ENCODE data around the gene SP2.

Gene SP2

DNA sequence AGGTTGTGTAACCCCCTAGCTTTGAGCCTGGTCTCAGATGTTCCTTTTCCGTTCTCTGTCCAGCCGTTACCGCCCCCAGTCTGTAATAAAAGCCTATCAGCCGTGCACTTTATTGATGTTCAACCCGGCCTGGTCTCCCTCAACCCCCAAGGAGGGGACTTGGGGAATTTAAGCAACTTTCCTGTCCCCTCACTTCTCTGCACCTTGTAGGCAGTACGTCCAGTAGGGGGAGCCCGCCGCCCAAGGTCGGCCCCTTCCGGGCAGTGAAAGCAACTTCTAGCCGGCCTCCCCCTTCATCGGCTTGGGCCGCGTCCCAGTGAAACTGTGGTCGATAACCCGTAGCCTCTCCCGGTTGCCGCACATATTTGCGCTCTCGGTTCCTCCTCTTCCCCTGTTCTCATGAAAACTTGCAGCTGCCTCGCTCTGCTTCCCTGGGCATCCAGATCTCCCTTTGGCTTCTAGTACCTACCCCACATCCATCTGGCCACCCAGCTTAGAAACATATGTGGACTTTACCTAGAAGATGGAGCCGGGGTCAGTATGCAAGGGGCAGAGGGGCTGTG is 53.2 kb downstream of the SP2 start:
- peak; percentile 65 for DNase-seq (ENCODE audit: low read depth, low spot score)

DNA sequence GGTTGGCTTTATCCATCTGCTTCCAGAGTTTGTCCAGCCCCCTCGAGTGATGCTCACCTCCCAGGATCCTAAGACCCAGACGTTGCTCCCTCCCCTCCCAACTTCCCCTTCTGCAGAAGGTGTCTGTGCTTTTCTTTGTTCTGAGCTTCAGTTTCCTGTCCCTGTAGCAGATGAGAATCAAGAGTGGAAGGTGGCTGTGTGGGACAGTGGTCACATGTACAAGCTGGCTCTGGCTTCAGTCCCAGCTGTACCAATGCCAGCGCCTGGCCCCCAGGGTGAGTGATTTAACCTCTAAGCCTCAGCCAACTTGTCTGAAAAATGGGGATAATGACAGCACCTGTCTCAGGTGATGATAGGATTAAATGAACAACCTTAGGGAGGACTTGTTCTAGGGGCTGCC is 53.9 kb downstream of the SP2 start:
- DNase-seq (ENCODE audit: low read depth, low spot score): no peak

DNA sequence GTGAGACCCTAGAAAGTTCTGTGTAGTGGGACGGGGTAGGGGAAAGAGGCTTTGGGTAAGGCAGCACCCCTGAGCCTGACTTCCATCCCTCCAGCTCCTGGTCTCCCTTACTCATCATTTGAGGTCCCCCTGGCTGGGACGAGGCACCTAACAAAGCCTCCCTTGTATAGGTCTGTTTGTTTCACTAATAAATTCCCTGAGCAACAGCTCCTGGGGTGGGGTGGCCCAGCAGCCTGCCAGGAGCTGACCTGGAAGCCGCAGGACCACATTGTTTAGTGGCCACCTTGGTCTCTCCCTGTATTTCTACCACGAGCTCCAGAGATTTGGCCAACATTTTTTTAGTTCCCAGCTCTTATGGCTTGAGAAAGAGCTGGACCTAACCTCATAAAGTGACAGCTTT is 54.4 kb downstream of the SP2 start:
- no peak for DNase-seq (ENCODE audit: low read depth, low spot score)

DNA sequence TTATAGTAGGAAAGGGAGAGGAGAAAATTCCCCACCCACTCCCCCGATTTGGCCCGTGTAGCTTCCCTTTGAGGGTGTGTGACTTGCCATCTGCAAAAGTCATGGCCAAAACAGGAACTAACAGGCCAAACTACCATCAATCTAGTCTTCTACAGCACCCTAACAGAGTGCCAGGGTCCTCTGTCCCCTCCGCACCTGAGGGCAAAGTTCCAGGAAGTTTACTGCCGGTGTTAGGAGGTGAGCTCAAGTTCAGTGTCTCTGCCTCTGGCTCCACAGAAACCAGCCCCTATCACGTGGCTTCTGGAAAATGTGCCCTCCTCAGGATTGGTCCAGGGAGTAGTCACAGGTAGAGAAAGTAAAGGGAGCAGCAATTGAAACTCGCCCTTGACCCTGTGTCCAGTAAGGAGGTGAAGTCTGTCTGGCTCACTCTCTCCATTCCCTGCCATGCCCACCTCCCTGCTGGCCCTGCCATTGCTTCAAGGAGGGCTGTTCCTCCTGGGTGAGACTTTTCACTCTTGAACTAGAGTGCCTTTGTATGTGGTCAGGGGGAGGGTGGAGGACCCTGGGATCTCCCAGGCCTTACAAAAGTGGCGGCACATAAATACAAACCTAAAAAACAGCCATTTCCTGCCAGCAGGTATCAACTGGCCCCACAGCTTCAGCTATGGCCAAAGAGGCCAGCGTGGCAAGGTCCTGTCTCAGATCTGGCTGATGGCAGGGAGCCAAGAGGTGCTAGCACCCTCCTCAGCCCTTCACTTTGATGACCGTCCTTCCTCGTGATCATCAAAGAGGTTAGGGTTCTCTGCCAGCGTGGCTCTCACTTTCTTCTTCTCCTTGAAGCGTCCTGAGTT is 56.4 kb downstream of the SP2 start:
- no peak for DNase-seq (ENCODE audit: low read depth, low spot score)

DNA sequence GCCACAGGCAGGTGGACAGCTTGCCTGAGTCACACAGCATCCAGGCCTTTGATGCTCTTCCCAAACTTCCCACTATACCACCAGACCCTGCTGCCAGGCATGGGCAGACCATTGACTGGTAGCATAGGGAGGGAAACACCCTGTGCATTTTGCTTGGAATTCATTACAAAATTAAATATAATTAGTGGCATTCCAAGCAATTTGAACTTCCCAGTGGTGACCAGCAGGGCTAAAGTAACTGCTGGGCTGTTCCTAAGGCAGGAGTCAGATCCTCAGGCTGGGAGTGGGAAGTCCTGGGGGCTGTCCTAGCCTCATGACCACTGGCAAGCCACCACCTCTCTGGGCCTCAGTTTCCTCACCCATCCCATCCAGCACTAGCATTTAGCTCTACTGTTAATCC is 57.9 kb downstream of the SP2 start:
- DNase-seq (ENCODE audit: low read depth, low spot score): no peak

DNA sequence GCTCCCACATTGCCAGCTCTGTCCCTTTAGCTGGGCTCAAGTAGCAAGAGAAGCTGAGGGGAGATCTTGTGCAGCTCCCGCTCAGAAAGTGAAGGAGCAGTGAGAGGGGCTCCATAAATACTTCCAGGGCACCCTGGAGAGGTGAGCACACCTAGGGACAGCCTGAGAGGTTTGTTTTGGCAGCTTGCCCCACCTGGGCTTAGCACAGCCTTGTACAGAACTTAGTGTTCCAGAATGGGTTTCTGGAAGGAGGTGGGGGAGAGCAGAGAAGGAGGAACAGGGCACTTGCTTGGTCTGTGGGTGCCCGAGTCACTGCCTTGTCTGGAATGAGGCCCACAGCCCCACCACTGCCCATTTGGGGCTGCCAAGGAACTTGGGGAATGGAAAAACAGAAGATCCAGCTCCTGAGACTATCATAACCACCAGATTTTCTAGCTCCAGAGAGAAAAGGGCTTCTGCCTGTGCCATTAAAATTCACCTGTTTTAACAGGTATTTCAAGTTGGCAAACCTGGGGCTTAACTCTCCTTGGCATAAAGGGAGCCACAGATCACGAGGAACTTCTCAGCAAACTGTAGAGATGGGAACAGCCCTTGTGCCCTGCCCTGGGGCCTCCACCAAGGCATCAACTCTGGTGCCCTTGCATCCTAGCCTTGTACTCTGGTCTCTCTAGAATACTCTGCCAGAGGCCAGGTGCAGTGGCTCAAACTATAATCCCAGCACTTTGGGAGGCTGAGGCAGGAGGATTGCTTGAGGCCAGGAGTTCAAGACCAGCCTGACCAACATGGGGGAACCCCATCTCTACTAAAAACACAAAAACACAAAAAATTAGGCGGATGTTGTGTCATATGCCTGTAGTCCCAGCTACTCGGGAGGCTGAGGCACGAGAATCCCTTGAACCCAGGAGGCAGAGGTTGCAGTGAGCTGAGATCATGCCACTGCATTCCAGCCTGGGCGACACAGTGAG is 59.7 kb downstream of the SP2 start:
- no peak for DNase-seq (ENCODE audit: low read depth, low spot score)

DNA sequence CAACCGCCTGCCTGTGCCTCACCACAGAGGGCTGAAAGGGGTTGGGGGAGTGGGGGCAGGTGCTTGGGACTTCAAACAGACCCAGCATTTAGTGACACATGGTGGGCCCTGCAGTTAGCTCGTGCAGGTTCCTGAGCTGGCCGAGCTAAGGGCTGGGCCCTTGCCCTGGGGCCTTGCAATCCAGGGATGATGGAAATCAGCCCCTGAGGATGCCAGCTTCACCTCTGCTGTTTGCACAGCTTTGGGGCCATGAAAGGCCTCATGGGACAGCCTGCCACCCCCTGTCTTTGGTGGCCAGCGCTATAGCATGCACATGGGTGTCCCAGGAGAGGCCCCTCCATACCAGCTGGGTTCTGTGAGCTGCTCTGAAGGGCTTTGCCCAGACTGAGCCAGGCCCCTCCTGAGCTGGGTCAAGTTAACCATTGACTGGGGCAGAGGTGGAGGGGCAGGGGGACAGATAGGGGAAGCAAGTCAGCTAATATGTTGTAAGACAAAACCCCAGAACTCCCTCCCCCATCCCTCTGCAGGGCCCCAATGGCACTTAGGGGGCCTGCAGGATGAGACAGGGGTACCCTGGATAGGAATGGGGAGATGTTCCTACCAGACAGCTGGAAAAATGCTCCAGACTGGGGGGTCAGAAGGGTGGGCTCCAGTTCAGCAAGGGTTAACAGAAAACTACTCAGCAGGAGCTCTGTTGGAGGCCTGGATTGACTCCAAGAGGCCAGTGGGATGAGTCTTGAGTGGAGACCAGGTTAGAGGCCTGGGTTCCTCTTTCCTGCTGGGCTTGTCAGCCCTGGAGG is 61.0 kb downstream of the SP2 start:
- DNase-seq (ENCODE audit: low read depth, low spot score): no peak

DNA sequence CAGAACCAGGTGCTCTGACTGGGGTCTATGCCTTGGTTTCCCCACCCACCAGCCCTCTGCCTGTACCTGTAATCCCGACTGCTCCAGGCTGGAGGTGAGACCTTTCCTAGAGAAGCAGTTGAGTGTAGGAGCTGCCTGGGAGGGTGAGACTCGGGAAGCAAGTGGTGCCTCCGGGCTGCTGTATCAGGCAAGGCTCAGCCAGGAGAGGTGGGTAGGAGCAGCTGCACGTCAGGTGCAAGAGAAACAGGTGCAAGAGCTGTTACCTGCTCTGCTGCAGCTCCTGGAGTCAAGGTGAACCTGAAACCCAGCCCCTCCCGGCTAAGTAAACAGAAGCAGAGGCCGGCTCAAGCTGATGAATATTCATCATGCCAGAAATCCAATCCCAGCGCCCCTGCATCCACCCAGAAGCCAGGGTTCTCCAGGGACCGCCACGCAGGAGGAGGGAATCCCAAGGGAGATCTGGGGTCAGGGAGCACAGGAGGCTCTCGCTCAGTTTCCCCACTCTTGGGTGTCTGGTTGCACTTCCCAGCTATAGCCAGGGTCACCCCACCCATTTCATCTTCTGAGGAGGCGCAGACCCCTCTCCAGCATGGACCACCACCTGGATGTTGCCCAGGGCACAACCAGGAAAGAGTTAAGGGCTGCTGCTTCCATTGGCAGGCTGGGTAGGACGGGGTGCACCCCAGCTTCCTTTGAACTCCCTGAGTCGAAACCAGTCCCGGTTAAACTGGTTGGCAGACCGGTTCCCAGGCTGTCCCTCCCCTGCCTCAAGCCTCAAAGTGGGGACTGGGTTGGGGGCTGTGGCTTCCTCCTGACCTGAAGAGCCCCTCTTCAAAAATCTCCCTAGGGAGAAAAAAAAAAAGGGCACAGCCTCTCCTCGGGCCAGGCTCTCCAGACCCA is 61.8 kb downstream of the SP2 start, which contains the start of gene PRR15L:
TSS of gene PRR15L (minus strand) at position 293 of the 900 bp plus-strand sequence. CDS start 4,649 bp downstream, outside the sequence.
- DNase-seq (ENCODE audit: low read depth, low spot score): no peak

DNA sequence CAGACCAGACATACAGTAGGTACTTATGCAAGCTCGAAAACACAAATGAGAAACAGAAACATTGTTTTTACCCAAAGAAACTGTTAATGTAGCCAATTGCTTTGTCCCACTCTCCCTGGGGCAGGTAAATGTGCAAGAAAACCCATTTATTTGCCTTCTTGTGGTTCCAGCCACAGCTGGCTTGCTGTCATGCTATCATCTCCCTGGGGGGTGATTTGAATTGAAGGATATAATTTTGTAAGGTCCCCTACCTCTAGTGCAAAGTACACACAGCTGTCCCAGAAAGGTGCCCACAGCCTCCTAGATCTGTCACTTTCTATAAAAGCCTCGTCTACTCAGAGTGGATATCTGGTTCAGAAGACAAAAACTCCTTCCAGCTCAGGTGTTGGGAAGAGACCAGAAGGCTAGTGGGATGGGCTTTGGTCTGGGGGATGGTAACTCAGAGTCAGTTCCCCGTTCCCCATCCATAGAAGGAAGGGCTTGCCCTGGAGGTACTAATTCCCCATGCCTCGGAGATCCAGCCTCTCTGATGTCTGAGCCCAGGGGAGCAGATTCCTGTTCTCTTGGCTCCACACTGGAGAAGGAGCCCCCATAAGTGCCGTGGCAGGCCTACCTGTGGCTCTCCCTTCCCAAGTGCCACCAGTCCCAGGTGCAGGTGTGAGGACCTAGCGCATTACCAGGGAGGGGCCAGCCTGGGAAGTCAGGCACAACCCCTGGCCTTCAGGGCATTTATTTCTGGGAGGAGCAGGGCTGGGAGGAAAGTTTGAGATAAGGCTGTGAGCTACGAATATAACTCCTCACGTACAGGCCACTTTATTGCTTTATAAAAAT is 64.0 kb downstream of the SP2 start:
- DNase-seq (ENCODE audit: low read depth, low spot score): no peak

DNA sequence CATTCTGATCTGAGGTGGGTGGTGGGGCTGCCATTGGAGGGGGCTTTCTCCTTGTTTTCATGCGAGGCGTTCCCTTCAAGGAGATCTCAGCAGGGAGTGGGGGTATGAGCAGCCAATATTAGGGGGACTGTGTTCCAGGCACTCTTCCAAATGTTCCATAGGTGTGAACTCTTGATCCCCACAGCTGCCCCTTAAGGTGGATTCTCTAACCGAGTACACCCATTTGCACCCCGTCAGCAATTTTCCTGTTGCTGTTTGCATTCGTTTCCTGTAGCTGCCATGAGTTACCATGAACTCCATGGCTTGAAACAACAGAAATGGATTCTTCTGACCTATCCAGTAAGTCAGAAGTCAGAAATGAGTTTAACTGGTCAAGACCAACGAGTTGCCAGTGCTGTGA is 65.4 kb downstream of the SP2 start:
- no peak for DNase-seq (ENCODE audit: low read depth, low spot score)

DNA sequence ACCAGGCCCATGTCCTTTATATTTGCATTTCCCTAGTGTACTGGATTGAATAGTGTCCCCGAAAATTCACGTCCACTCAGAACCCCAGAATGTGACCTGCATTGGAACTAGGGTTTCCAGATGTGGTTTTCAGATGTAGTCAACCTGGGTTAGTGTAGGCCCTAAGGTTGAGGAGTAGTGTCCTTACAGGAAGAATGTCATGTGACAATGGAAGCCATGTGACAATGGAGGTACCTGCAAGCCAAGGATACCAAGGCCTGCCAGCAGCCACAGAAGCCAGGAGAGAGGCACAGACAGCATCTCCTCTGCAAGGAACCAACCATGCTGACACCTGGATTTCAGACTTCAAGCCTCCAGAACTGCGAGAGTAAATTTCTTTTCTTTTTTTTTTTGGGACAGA is 66.9 kb downstream of the SP2 start:
- no peak for DNase-seq (ENCODE audit: low read depth, low spot score)

DNA sequence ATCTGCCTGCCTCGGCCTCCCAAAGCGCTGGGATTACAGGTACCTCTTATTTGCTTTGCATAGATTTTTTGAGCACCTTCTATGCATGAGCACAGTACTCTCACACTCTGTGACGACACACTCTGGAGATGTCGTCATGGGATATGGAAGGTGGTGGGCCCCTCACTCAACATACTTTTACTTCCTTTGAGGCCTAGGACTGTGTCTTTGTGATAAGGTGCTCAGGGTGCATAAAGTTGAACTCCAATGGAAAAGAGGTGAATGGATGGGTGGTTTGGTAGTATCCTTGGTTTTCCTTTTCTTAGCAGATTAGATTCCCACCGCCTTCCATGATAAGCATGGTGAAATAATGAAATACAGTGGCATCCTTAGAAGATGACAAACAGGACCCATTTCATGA is 68.8 kb downstream of the SP2 start:
- DNase-seq (ENCODE audit: low read depth, low spot score): no peak

DNA sequence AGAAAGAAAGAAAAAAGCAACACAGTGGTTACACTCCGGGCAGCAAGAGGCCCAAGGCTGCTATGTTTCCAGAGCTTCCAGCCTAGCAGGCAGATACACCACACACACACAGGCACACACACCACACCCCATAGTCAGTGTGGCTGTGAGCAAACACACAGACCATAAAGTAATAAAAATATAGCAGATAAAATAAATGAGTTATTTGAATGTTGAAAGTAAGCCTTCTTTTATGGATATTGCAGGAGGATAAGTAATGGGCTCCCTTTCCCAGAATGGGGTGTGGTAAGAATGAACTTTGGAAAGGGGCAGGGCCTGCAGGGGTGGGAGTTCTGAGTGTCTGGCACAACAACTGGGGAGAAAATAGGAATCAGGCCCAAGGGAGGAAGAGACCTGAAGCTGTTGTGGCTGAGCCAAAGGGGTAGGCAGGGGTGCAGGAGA is 70.1 kb downstream of the SP2 start:
- no peak for DNase-seq (ENCODE audit: low read depth, low spot score)

DNA sequence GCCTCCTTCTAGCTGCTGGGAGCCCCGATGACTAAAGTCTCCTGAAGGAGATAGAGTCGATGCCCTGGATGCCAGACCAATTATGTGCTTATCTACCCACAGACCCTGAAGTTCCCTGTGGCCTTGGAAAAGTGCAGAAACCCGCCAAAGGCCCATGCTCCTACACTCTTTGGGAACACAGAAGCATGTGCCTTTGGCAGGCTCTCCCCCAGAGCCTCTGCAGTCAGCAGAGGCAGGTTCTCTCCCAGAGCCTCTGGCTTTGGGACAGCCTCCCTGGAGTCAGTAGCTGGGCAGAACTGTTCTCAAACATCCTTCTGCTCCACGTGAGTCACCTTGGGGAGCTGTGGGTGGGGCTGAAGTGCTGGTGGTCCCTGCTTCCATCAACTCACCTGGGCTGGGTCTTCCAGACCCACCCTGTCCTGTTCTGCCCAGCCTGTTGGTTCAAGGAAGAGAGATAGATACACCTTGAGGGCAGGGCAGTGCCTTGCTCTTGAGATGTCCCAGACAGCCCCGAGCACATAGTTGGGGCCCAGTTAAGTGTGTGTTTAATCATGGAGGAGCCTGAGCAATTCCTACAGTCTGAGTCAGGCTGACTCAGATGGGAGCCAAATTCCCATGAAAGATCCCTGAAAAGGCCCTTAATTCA is 71.7 kb downstream of the SP2 start:
- no peak for DNase-seq (ENCODE audit: low read depth, low spot score)

DNA sequence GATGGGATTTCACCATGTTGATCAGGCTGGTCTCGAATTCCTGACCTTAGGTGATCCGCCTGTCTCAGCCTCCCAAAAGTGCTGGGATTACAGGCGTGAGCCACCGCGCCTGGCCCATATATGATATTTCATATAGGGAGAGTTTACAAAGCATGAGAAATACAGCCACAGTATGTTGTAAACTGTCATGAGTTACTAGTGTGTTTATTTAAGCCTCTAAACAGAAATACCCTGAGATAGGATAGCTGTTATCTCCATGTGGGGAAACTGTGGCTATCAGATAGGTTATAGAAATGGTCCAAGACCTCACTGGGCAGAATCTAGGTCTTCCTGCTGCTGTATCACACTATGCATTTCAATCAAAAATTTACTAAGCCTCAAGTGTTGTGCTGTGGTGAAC is 72.8 kb downstream of the SP2 start:
- DNase-seq (ENCODE audit: low read depth, low spot score): no peak

DNA sequence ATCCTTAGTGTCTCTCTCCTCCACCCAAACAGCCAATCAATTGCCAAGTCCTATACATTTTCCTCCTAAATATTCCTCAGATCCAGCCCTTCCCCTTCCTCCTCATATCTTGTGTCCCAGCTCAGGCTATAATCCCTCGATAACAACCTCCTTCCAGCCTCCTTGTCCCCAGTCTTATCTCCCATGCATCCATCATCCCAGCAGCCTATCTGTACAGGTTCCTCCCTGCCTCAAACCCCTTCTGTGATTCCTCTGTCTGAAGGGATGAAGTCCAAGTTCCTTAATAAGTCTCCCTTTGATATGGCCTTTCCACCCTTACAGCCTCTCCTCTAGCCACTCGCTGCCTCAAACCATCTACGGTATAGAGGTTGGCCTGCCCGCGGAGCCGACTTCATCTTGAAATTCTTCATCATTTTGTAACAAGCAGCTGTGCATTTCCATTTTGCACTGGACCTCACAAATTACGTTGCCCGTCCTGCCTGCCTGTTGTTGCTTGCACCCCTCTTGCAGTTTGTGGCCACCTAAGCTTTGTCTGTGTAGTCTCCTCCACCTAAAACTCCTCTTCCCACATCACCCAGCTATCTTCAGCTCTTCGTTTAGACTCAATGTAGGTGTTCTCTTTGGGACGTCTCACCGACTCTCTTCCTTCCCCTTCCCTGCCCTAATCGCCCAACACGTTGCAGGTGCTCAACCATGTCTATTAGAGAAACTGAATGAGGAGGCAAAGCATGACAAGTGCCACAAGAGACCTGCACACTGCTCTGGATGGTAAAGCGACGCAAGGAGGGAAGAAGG is 74.1 kb downstream of the SP2 start:
- DNase-seq (ENCODE audit: low read depth, low spot score): no peak

DNA sequence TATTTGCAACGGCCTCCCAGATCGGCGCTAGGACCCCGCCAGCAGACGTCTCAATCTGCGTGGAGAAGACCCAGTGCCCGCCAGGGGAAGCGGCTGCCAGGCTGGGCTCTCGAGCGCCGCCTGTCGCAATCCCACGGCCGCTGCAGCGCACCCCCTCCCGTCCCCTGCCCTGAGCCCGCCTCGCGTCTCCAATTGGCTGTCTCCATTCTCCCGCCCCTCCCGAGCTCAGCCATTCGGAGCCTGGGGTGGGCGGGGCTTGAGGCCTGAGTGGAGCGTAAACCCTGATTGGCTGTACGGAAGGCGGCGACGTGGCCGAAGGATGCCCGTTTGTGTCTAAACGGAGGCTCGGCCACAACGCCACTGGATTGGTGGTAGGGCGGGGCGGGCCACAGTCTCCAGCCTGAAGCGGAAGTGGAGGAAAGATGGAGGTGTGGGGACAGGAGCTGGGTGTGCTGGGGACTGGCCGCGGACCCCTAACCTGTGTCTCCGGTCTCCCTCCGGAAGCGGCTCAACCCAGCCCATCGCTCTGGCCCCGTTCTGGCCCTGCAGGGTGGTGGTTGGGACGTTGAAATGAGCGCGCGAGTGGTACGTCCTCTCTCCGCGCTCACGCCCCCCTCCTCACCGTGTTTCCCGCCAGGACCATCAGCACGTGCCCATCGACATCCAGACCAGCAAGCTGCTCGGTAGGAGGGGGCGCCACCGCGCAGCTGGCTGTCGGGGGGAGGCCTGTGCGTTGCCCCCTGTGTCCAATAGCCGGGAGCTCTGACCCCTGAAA is 74.9 kb downstream of the SP2 start, which contains the start of gene CDK5RAP3:
TSS of gene CDK5RAP3 (plus strand) at position 389 of the 775 bp plus-strand sequence. CDS start at position 423, 34 bp downstream.
- peak; percentile 96 for DNase-seq (ENCODE audit: low read depth, low spot score)

Data from activated CD4-positive, CD25-positive, alpha-beta regulatory T cell treated with anti-CD3 and anti-CD28 coated beads, Interleukin-2, amount 50 U/mL, for 16 hours (primary cell).